Measurements from ENCODE around the gene UGT2B15. TPM values are rescaled to one million over a fixed set of nuclear protein-coding genes. Genes with fewer than 3 reads are reported as not detected.
"Not testable (repeated sequence)": the region's sequence is repeated elsewhere in the genome, so short reads cannot be mapped to it uniquely, and the experiment has no call there.

Gene UGT2B15
- total RNA-seq, 2 experiments from 2014 or later, result not detected

- H3K27me3 Mint-ChIP-seq; DNase-seq; H3K27ac Mint-ChIP-seq; H3K9me3 Mint-ChIP-seq; POLR2A ChIA-PET; H3K4me1 Mint-ChIP-seq; H3K36me3 Mint-ChIP-seq (ENCODE audit: low read depth); H3K4me3 Mint-ChIP-seq; CTCF ChIA-PET: not testable (repeated sequence)
These were observed 765 bp upstream of the UGT2B15 start for GRCh38 chr4:68671217-68671616.

- H3K4me1 Mint-ChIP-seq; H3K4me3 Mint-ChIP-seq; H3K9me3 Mint-ChIP-seq; H3K27ac Mint-ChIP-seq; H3K36me3 Mint-ChIP-seq (ENCODE audit: low read depth); H3K27me3 Mint-ChIP-seq; CTCF ChIA-PET; POLR2A ChIA-PET; DNase-seq: not testable (repeated sequence)
These were observed 1.8 kb downstream of the UGT2B15 start for GRCh38 chr4:68668537-68669163.

GRCh38 chr4:68667551-68667950 lies 2.9 kb downstream of the UGT2B15 start:
- POLR2A ChIA-PET; H3K27me3 Mint-ChIP-seq; H3K4me1 Mint-ChIP-seq; DNase-seq; H3K9me3 Mint-ChIP-seq; H3K36me3 Mint-ChIP-seq (ENCODE audit: low read depth); H3K4me3 Mint-ChIP-seq; H3K27ac Mint-ChIP-seq; CTCF ChIA-PET: not testable (repeated sequence)

- H3K9me3 Mint-ChIP-seq; H3K4me1 Mint-ChIP-seq; DNase-seq; H3K27me3 Mint-ChIP-seq; H3K27ac Mint-ChIP-seq; H3K4me3 Mint-ChIP-seq; CTCF ChIA-PET; H3K36me3 Mint-ChIP-seq (ENCODE audit: low read depth); POLR2A ChIA-PET: not testable (repeated sequence)
These were observed 5.7 kb downstream of the UGT2B15 start for GRCh38 chr4:68664721-68665120.

GRCh38 chr4:68662836-68663574 lies 7.4 kb downstream of the UGT2B15 start:
- H3K27ac Mint-ChIP-seq; H3K36me3 Mint-ChIP-seq (ENCODE audit: low read depth); H3K4me1 Mint-ChIP-seq; H3K4me3 Mint-ChIP-seq; POLR2A ChIA-PET; H3K27me3 Mint-ChIP-seq; H3K9me3 Mint-ChIP-seq; DNase-seq: not testable (repeated sequence)
- CTCF ChIA-PET, result interaction anchor here (0.6 kb wide), 1 partner anchor 165 kb away, joined by 3 read pairs; no protein-coding TSS in a partner anchor

GRCh38 chr4:68658672-68659071 lies 11.8 kb downstream of the UGT2B15 start:
- peaks cover 3% of the 10 kb centered on the region for H3K4me1 Mint-ChIP-seq
- no peaks in the 10 kb centered on the region for H3K9me3 Mint-ChIP-seq
- H3K36me3 Mint-ChIP-seq (ENCODE audit: low read depth), result no peaks in the 10 kb centered on the region
- no peak overlapping the region for H3K27ac Mint-ChIP-seq
- no peak for DNase-seq
- ChIA-PET POLR2A (no interaction called here), CTCF (no interaction called here)
- no peak overlapping the region for H3K4me3 Mint-ChIP-seq
- no peaks in the 10 kb centered on the region for H3K27me3 Mint-ChIP-seq

GRCh38 chr4:68657022-68657594 lies 13.3 kb downstream of the UGT2B15 start:
- not testable (repeated sequence) for H3K36me3 Mint-ChIP-seq (ENCODE audit: low read depth)
- CTCF ChIA-PET, result interaction anchor here (1.3 kb wide), 1 partner anchor 159 kb away, joined by 3 read pairs; no protein-coding TSS in a partner anchor

GRCh38 chr4:68656445-68656973 lies 13.9 kb downstream of the UGT2B15 start:
- not testable (repeated sequence) for H3K36me3 Mint-ChIP-seq (ENCODE audit: low read depth); H3K27me3 Mint-ChIP-seq; H3K27ac Mint-ChIP-seq; H3K9me3 Mint-ChIP-seq; H3K4me3 Mint-ChIP-seq; DNase-seq; H3K4me1 Mint-ChIP-seq
- POLR2A ChIA-PET, result interaction anchor here (0.6 kb wide), 1 partner anchor 10 kb away, joined by 3 read pairs; no protein-coding TSS in a partner anchor
- CTCF ChIA-PET, result interaction anchor here (1.3 kb wide), 1 partner anchor 158 kb away, joined by 3 read pairs; no protein-coding TSS in a partner anchor

More at GRCh38 chr4:68657022-68657594, 13.3 kb downstream of the UGT2B15 start:
- H3K4me3 Mint-ChIP-seq, H3K27me3 Mint-ChIP-seq, H3K4me1 Mint-ChIP-seq, H3K9me3 Mint-ChIP-seq, H3K27ac Mint-ChIP-seq, POLR2A ChIA-PET, DNase-seq: not testable (repeated sequence)

GRCh38 chr4:68655764-68656444 lies 14.5 kb downstream of the UGT2B15 start:
- DNase-seq, result no peak
- CTCF ChIA-PET, result interaction anchor here (1.3 kb wide), 1 partner anchor 157 kb away, joined by 3 read pairs; no protein-coding TSS in a partner anchor
- Mint-ChIP-seq H3K4me1 (peaks cover 3% of the 10 kb centered on the region), H3K9me3 (no peaks in the 10 kb centered on the region), H3K36me3 (ENCODE audit: low read depth) (no peaks in the 10 kb centered on the region), H3K27ac (no peak overlapping the region), H3K27me3 (no peaks in the 10 kb centered on the region), H3K4me3 (no peak overlapping the region)
- POLR2A ChIA-PET, result interaction anchor here (0.6 kb wide), 1 partner anchor 9 kb away, joined by 3 read pairs; no protein-coding TSS in a partner anchor

GRCh38 chr4:68654946-68655721 lies 15.3 kb downstream of the UGT2B15 start:
- no peaks in the 10 kb centered on the region for H3K27me3 Mint-ChIP-seq
- H3K4me3 Mint-ChIP-seq, result no peak overlapping the region
- no peaks in the 10 kb centered on the region for H3K36me3 Mint-ChIP-seq (ENCODE audit: low read depth)
- peaks cover 3% of the 10 kb centered on the region for H3K4me1 Mint-ChIP-seq
- H3K27ac Mint-ChIP-seq, result no peak overlapping the region
- no peaks in the 10 kb centered on the region for H3K9me3 Mint-ChIP-seq
- ChIA-PET POLR2A (no interaction called here), CTCF (no interaction called here)
- DNase-seq, result no peak

GRCh38 chr4:68651932-68652331 lies 18.5 kb downstream of the UGT2B15 start:
- no peaks in the 10 kb centered on the region for H3K9me3 Mint-ChIP-seq
- no peaks in the 10 kb centered on the region for H3K27me3 Mint-ChIP-seq
- H3K27ac Mint-ChIP-seq, result no peak overlapping the region
- peaks cover 3% of the 10 kb centered on the region for H3K4me1 Mint-ChIP-seq
- no peaks in the 10 kb centered on the region for H3K36me3 Mint-ChIP-seq (ENCODE audit: low read depth)
- POLR2A ChIA-PET, result interaction anchor here (0.7 kb wide), 1 partner anchor 56 kb away, joined by 3 read pairs; no protein-coding TSS in a partner anchor
- no peak overlapping the region for H3K4me3 Mint-ChIP-seq
- CTCF ChIA-PET, result no interaction called here
- no peak for DNase-seq

GRCh38 chr4:68630371-68630770 lies 40.1 kb downstream of the UGT2B15 start:
- ChIA-PET POLR2A (no interaction called here), CTCF (no interaction called here)
- H3K4me3 Mint-ChIP-seq, result no peak overlapping the region
- H3K4me1 Mint-ChIP-seq, result no peaks in the 10 kb centered on the region
- no peaks in the 10 kb centered on the region for H3K9me3 Mint-ChIP-seq
- no peaks in the 10 kb centered on the region for H3K27me3 Mint-ChIP-seq
- H3K27ac Mint-ChIP-seq, result no peak overlapping the region
- DNase-seq, result no peak
- H3K36me3 Mint-ChIP-seq (ENCODE audit: low read depth), result no peaks in the 10 kb centered on the region
